HG02571 (cell line): ENCODE measurements around the gene GIGYF2.

Experiments
- ATAC-seq: cut with Tn5 transposase; IDR thresholded peaks from one replicate; pipeline ENCODE4 v1.9.1; 2021; ENCODE audit warnings: mild to moderate bottlenecking, moderate library complexity; ENCODE audit not compliant: unreplicated experiment

GIGYF2 gene

DNA sequence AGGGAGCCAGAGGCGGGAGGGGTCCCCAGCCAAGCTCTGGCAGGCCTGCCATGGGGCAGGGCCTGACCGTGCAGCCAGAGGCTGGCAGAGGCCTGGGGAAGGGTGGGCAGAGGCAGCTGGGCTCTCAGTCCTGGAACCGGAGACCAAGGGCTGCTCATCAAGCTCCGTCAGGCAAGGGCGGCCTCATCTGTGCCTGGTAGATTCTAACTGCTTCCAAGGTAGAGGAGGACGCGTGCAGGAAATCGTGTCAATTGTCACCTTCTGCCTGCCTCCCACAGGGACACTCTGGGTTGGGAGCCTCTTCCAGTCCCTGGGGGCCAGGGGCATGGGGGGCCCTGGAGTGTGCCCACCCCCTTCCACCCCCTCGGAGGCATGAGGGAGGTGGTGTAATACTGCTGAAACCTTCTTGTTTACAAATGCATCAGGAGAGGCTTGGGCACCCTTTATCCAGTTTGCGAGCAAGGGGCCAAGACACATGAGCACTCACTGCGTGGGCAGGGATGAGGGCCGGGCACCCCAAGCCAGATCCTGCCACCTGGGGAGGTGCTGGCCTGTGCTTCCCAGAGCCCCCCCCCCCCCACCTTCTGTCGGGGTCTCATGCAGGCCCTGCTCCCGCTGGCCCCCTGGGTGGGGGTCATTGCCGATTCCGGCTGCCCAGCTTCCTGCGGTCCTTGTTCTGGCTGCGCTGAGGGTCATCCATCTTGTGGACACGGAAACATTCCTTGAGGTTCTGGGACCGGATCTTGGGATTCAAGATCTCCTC is 181.9 kb downstream of the GIGYF2 start:
- ATAC-seq: no peak

DNA sequence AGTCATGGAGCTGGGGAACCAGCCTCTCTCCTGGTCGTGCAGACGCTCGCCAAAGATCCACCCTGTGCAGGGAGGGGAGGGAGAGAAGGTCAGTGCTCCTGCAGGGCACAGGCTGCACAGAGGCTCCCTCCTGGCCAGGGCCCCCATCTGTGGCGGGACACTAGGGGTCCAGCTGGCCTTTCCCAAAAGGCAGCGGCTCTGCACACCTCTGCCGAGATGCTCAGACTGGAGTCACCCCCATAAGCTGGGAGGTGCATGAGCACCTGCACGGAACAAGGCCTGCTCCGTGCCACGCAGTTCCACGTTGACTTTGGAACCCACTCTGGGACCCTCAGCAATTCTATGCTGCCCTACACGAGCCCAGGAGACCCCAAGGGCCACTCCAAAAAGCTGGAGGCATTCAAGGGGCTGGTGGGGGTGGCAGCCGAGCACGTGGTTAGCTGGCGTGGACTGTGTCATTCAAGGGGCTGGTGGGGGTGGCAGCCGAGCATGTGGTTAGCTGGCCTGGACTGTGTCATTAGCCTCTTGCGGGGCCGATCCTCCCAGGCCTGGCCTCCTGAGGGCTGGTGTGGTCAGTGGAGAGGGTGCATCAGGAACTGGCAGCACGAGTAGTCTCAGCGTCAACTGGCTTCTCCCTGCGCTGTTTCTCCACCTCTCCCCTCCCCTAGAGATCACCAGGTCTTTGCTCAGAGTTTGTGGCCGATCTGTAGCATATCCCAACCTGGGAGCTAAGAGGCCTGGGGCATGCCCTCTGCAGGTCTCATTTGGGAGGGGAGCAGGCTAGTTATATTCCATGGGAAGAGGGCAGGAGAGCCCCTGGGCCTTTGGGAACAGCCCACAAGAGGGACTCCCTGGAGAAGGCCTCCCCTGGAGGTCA is 182.7 kb downstream of the GIGYF2 start:
- no peak for ATAC-seq

DNA sequence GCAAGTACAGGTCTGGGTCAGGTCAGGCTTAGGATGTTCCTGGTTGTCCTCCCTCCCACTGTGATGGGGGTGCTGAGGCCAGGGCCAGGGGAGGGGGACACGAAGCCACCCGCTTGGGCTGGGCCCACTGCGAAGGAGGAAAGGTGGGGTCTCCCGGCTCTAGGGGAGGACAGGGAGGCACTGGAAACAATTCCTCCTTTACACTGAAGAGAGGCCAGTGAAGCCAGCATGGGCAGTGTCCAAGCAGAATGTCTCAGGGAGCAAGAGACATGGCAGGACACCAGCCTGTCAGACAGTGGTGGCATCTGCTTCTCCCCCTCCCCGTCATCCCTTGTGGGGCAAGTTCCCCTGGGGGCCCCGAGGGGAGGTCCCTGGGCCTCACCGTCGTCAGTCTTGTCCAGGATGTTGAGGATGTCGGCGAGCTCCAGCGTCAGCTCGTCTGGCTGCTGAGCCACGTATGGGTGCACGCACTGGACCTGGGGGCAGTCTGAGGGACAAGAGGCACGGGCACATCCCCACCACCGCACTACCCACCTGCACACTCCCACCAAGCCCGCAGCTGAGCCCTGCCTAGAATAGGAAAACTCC is 183.7 kb downstream of the GIGYF2 start:
- ATAC-seq: no peak

DNA sequence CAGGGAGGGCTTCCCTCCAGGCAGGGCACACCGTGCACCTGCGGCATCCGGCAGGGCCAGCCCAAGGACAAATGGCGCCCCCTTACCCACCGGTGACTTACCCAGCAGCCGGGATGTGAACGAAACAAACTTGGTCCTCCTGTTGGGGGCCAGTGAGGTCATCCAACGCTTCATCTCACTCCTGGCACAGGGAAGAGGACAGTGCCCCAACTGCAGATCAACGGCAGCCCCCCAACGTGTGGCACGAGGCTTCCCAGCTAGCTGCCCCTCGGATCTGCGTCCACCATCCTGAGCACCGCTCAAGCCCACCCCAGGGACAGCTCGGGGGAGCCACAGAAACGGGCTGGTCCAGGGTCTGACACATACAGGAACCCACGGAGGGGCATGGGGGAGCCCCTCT is 185.0 kb downstream of the GIGYF2 start:
- no peak for ATAC-seq

DNA sequence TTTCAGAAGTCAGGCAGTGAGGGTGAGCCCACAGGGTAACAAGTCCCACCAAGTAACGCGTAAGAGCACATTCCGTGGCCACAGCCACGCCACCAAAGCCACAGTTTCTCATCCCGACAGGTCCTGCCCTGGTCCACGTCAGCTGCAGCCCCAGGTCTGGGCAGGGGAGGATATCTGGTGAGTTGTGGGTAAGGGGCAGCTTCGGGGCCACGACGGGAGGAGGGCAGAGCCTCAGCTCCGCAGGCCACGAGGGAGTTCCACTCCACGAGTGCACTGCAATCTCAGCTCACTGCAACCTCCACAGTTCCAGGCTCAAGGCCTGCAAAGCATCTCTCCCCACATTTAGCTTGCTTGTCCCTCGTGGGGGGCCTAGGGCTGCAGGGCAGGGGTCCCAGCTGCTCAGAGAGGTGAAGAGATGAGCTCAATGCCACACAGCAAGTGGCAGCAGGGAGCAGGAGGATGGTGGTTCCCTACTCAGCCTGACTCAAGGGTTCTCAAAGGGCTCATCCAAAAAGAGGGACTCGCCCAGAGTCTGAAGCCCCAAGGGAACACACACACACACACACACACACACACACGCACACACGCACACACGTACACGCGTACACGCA is 185.5 kb downstream of the GIGYF2 start:
- ATAC-seq: no peak

DNA sequence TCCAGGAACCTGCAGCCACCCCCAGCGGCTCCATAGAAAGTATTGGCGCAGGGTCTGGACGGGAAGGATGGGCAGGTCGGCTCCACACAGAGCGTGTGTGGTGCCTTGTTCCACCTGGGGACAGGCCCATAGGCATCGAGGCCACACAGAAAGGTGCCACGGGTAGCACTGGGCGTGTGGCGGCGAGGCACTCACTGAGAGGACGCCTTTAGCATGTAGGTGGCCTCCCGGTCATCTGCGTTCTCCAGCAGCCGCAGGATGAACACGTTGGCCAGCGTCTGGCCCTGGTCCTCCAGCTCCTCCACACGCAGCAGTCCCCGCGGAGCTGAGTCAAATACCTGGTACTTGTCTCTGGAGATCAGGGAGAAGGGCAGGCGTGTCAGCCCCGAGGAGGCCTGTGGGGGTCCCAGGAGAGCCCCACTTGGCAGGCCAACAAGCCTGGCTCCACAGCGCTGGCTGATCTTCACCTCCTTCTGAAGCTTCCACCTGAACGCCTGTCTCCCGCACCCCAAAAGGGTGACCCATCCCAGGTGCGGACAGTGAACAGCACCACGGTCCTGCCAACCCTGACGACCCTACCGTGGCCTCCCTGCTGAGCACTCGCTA is 186.1 kb downstream of the GIGYF2 start:
- ATAC-seq: no peak

DNA sequence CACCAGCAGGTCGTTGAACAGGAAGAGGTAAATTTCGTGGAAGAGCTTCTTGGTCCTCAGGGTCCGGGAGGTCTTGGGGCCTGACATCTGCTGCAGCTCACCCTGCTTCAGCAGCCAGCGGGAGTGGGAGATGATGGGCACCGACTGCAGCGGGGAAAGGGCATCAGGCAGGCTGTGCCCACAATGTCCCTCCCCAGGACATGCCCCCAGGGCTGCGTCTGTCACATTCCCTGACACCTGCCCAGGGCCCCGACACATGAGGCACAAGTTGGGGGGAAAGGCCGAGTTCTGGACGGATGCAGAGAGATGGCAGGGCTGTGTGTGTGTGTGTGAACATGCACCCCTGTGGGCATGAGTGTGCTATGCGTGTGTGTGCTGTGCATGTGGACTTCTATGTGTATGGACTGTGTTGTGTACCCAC is 186.9 kb downstream of the GIGYF2 start:
- ATAC-seq: no peak

DNA sequence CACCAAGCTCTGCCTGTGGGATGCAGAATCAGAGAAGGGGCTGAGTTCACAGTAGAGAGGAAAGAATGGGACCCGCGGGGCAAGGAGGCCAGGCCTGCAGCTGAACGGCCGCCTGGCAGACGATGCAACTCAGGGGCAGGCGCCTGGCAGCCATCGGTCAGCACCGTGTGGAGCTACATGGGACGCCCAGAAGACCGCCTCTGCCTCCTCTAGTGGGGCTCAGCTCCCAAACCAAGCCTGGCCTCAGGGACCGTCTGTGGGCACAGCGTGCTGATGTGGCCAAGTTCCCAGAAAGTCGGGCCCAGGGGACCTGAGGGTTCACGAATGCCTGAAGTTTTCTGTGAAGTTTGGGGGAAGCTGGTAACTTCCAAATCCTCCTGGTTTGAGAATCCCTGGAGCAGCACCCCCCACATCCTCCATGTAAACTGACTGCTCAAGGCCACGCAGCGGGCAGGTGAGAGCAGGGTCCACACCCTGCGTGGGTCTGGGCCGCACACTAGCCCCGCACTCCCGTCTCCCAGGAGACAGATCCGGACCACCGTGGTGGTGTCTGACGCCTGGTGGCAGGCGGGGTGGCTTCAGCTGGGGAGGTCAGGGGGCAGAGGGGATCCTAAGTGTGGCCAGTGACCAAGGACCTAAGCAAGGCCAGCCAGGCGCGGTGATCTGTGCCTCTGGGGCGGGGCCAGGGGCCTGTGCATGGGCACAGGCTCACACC is 187.6 kb downstream of the GIGYF2 start:
- ATAC-seq: no peak

DNA sequence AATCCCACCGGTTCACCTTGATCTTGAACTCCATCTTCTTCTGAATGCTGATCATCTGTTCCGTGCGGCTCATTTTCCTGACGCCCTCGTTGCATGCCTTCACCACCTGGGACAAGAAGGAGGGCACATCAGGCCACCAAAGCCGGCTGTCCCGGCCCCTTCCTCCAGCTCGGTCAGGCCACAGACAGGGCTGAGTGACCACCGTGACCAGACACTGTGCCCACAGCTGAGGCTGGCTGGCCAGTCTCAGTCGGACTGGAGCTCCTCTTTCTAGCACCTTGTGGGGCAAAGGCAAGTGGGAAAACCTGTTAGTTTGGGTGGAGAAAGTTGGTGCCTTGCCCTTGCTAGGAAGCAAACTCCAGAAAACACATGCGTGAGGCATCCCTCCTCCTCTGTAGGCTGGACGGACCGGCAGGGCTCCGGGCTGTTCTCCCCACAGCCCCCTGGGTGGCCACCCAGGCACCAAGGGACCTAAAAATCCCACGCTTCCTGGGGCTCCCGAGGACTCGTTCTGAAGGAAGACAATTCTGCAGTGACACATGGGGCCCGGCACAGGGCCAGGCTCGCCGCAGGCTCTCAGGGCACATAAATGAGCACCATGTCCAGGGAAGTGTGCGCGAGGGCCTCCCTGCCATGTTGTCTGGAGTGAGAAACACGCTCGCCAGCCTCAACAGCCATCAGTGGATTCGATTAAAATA is 188.3 kb downstream of the GIGYF2 start:
- ATAC-seq: no peak

DNA sequence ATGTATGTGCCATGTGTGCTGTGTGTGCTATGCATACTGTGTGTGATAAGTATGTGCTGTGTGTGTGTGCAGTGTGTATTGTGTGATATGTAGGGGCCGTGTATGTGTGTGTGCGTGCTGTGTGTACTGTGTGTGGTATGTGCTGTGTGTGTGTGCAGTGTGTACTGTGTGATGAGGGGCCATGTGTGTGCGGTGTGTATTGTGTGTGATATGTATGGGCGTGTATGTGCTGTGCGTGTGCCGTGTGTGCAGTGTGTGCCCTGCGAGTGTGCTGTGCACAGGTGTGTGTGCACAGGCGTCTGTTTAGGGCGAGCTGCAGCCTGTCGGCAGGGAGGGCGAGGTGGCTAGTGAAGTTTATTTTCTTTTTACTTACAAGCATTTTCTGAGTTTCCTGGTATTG is 189.0 kb downstream of the GIGYF2 start:
- ATAC-seq: no peak

DNA sequence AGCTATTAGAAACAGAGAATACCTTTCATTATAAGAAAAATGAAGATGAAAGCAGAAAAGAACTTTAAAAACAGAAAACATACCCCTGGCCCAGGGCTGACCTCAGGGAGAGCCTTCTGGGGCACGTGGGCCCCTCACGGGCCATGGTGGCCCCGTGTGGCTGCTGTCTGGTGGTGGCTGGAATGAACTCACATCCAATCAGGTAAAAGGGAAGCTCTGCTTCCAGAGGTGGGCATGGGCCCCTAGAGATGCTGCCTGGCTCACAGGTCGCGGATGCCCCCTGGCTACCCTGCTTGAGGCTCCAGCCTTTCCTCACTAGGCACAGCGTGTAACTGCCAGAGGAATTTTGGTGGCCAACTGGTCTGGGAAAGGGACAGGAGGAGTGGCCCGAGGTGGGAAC is 189.5 kb downstream of the GIGYF2 start:
- ATAC-seq: no peak

DNA sequence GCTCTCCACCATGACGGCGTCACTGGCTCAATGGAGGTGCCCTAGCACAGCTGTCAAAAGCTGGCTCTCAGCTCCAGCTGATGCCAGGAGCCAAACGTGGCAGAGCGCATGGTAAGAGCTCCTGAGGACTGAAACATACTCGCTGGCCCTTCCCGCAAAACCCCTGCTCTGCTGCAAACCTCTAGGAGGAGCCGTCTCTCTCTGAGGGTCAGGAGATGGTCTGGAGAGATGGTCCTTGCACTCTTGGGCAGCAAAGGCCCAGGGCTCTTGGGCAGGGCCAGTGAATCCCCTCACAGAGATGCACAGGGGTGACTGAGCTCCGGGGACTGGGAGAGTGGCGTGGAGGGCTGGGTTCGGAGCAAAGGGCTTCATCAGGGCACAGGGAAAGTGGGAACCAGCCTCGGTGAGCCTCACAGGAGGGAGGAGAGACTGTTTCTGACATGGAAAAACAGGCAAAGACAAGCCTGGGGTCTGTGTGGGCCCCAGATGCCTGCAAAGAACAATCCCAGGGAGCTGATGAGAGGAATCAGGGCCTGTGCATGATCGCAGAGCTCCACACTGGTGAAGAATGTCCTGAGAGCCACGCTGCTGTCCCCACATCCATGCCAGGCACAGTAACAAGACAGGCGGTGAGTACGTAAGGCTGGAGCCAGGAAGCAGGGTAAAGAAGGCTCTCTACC is 190.2 kb downstream of the GIGYF2 start:
- no peak for ATAC-seq

DNA sequence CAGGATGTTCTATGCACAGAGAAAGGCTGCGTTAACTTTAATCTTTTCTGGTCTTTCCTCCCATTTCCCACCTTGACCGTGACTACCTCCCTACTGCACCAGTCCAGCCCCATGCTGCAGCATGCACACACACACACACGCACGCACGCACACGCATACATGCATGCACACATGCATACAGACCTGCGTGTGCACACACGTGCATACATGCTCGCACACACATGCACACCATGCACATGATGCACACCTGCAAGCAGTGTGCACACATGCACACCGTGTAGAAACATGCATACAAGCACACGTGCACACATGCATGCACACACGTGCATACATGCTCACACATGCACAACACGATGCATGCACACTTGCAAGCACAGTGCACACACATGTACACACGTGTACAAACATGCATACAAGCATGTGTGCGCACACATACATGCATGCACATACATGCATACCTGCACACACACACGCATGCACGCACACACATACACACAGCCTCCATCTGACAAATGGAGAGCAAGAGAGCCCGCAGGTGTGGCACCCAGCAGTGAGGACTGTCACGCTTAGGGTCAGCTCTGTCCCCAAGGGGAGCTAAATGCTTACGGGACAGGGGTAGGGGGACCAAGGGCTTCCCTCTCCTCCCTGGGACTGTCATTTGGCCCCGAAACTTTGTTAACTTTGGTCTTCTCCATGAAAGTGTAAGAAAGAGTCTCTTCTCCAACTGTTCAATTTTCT is 191.1 kb downstream of the GIGYF2 start:
- ATAC-seq: no peak

DNA sequence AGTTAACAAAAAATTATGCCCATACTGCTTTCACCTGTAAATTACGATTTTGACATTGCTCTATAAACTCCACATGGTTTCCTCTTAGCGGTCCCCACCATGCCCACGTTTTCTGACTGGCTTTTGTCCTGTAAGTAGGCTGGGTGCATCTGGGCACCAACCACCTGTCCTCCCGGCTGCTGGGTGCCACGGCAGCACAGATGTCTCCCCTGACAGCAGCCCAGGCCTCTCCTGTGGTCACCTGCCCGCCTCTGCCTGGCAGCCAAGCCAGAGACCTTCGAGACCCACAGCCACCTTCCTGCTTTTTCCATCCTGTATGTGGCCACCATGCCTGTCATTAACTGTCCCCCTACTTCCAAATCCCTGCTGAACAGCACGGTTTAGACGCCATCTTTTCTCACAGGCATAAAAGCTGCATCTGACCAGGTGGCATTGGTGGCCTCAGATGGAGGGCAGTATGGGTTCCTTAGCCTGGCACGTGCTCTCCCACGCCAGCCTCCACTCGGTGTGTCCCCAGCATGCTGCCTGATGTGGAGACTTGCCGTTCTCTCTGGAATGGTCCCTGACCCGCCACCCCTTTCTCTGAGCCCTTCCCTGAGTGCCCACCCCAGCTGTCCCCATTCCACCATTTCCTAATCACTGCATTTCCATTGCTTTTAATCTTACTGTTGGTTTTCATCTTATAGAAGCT is 191.9 kb downstream of the GIGYF2 start:
- no peak for ATAC-seq

DNA sequence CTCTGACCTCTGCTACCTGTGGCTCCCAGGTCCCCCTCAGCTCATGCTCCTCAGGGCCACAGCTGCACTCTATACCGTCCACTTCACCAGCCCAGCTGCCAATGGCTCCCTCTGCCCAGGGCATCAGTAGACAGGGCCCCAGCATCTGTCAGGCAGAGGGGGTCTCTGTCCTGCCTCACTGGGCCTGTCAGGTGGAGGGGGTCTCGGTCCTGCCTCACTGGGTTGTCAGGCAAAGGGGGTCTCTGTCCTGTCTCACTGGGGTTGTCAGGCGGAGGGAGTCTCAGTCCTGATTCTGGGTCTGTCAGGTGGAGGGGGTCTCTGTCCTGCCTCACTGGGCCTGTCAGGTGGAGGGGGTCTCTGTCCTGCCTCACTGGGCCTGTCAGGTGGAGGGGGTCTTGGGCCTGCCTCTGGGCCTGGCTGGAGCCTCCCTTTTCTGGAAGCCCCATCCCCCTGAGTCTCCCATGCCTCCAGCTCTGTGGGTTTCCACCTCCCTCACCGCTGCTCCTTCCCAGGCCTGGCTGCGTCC is 192.8 kb downstream of the GIGYF2 start:
- no peak for ATAC-seq

DNA sequence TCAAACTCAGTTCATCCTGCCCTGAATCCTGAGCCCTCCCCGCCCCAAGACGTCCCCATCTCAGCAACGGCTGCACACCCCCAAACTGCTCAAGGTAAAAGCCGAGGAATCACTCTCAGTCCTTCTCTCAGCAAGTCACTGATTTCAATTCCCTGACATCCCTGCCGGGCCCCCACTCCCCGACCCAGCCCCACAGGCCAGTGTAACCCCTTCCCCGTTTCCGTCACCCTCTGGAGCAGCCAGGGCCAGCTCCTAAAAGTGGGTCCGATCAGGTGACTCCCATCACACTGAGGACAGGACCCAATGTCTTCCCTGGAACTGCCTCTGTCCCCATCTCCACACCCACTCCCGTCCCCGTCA is 193.4 kb downstream of the GIGYF2 start:
- ATAC-seq: no peak

DNA sequence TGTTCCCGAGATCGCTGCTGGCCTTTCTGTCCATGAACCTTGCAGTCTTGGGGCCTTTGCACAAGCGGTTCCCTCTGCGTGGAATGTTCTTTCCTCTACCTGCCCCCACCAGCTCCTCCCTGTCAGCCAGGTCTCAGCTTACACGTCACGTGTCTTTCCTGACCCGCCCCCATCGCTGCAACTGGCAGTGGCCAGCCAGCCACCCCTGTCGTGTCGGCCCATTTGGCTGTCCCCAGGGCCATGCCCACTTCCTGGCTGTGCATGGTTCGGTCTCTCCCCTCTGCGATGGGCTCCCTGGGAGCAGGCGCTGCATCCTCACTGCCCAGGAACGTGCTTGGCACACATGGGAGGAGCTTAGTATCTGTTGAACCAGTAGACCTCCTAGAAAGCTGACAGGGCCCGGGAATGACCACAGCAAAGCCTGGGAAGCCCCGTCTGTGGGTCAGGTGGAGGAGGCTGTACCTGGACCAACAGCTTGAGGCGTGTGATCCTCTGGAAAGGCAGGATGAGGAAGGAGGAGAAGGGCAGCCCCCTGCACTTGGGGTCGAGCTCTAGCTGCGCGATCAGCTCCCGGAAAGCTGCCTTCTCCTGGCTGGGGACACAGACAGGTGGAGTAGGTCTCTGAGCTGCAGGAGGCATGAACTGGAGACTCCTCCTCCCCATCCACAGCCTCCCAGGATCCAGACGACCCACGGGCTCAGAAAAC is 193.9 kb downstream of the GIGYF2 start:
- ATAC-seq: no peak
